Stimulated activated CD4-positive, alpha-beta T cell treated with anti-CD3 and anti-CD28 coated beads, TNF-alpha, amount 100 ng/mL, for 1 hour (primary cell): Measurements from ENCODE around the gene EEPD1.

Experiments
- DNase-seq, 3 donors: peaks; one replicate each; pipeline ENCODE4 v3.0.0-alpha.2; 2020; ENCODE audit warnings: low read depth in 3 of 3, low spot score in 1 of 3

The EEPD1 gene

GRCh38 chr7:36297364-36298009, 144.4 kb downstream of the EEPD1 start:
- no peak for DNase-seq

GRCh38 chr7:36298106-36298505, 145.1 kb downstream of the EEPD1 start:
- DNase-seq: no peak

GRCh38 chr7:36299223-36299774, 146.2 kb downstream of the EEPD1 start:
- DNase-seq: no peak

GRCh38 chr7:36299823-36300341, 146.8 kb downstream of the EEPD1 start:
- no peak for DNase-seq

- no peak for DNase-seq
Measured at GRCh38 chr7:36300696-36301350, 147.8 kb downstream of the EEPD1 start.

- no peak for DNase-seq
Measured at GRCh38 chr7:36301914-36302771, 149.1 kb downstream of the EEPD1 start.

- no peak for DNase-seq
Measured at GRCh38 chr7:36303202-36304098, 150.4 kb downstream of the EEPD1 start.

- DNase-seq: no peak
Measured at GRCh38 chr7:36304099-36304425, 151.0 kb downstream of the EEPD1 start.

- no peak for DNase-seq
Measured at GRCh38 chr7:36305226-36305625, 152.2 kb downstream of the EEPD1 start.

- no peak for DNase-seq
Measured at GRCh38 chr7:36305648-36306047, 152.6 kb downstream of the EEPD1 start.

- DNase-seq: no peak
Measured at GRCh38 chr7:36306222-36306621, 153.2 kb downstream of the EEPD1 start.

- DNase-seq: no peak
Measured at GRCh38 chr7:36306722-36307121, 153.7 kb downstream of the EEPD1 start.

- no peak for DNase-seq
Measured at GRCh38 chr7:36308031-36308430, 155.0 kb downstream of the EEPD1 start.

- no peak for DNase-seq
Measured at GRCh38 chr7:36309301-36309700, 156.2 kb downstream of the EEPD1 start.

- no peak for DNase-seq
Measured at GRCh38 chr7:36309716-36310115, 156.7 kb downstream of the EEPD1 start.

- DNase-seq: no peak
Measured at GRCh38 chr7:36310897-36311296, 157.8 kb downstream of the EEPD1 start.

- no peak for DNase-seq
Measured at GRCh38 chr7:36311539-36311938, 158.5 kb downstream of the EEPD1 start.

- DNase-seq: no peak
Measured at GRCh38 chr7:36312064-36312914, 159.2 kb downstream of the EEPD1 start.

GRCh38 chr7:36312915-36313334, 159.9 kb downstream of the EEPD1 start:
- no peak for DNase-seq

GRCh38 chr7:36313607-36314006, 160.6 kb downstream of the EEPD1 start:
- no peak for DNase-seq
